H9 (cell line): ENCODE measurements around the gene RFT1. TPM values are rescaled to one million over a fixed set of nuclear protein-coding genes. Genes with fewer than 3 reads are reported as not detected.

Experiments used
- DNase-seq: peaks from one replicate; pipeline ENCODE4 v3.0.0-alpha.2; 2017
- H2AFZ ChIP-seq: one replicate; pipeline ENCODE4 v1.6.1; 2013; ENCODE audit warnings: mild to moderate bottlenecking, low read length, control low read depth, moderate library complexity
- H2AK5ac ChIP-seq: 2 replicates; pipeline ENCODE4 v1.6.1; 2013; ENCODE audit warnings: low read length, control low read depth, mixed read lengths; ENCODE audit not compliant: insufficient read length
- H2BK120ac ChIP-seq: one replicate; pipeline ENCODE4 v1.6.1; 2013; ENCODE audit warnings: low read depth, mild to moderate bottlenecking, low read length, control low read depth, inconsistent platforms; ENCODE audit not compliant: poor library complexity, severe bottlenecking
- H2BK12ac ChIP-seq: 2 replicates; pipeline ENCODE4 v1.6.1; 2013; ENCODE audit warnings: low read length, control low read depth, mixed read lengths, low read depth; ENCODE audit not compliant: insufficient read length
- H2BK15ac ChIP-seq: 2 replicates; pipeline ENCODE4 v1.6.1; 2013; ENCODE audit warnings: low read depth, low read length, control low read depth
- H2BK20ac ChIP-seq: one replicate; pipeline ENCODE4 v1.6.1; 2013; ENCODE audit warnings: low read depth, mild to moderate bottlenecking, low read length, control low read depth, inconsistent platforms; ENCODE audit not compliant: poor library complexity, severe bottlenecking
- H2BK5ac ChIP-seq: 2 replicates; pipeline ENCODE4 v1.6.1; 2013; ENCODE audit warnings: low read length, control low read depth, mixed read lengths; ENCODE audit not compliant: insufficient read length
- H3K14ac ChIP-seq: 2 replicates; pipeline ENCODE4 v1.6.1; 2013; ENCODE audit warnings: low read length, control low read depth; ENCODE audit not compliant: insufficient read depth
- H3K18ac ChIP-seq: 2 replicates; pipeline ENCODE4 v1.6.1; 2013; ENCODE audit warnings: low read depth, mild to moderate bottlenecking, mixed read lengths, low read length, control low read depth; ENCODE audit not compliant: insufficient read length
- H3K23ac ChIP-seq: 2 replicates; pipeline ENCODE4 v1.6.1; 2013; ENCODE audit warnings: low read length, control low read depth, mixed read lengths, low read depth; ENCODE audit not compliant: insufficient read length
- H3K23me2 ChIP-seq: 2 replicates; pipeline ENCODE4 v1.6.1; 2013; ENCODE audit warnings: low read depth, mild to moderate bottlenecking, mixed read lengths, low read length, control low read depth; ENCODE audit not compliant: insufficient read length, poor library complexity, severe bottlenecking
- H3K27ac ChIP-seq: 2 replicates; pipeline ENCODE4 v1.5.1; 2013; ENCODE audit warnings: low read length, control low read depth, mixed read lengths, low read depth; ENCODE audit not compliant: insufficient read length
- H3K27me3 ChIP-seq: 2 replicates; pipeline ENCODE4 v1.6.1; 2013; ENCODE audit warnings: low read length, control low read depth, inconsistent platforms; ENCODE audit not compliant: insufficient read depth
- H3K4ac ChIP-seq: 2 replicates; pipeline ENCODE4 v1.6.1; 2013; ENCODE audit warnings: low read depth, mild to moderate bottlenecking, control low read depth, inconsistent platforms, low read length, moderate library complexity
- H3K4me1 ChIP-seq: 2 replicates; pipeline ENCODE4 v1.6.1; 2013; ENCODE audit warnings: low read length, control low read depth, inconsistent platforms; ENCODE audit not compliant: insufficient read depth
- H3K4me2 ChIP-seq: 2 replicates; pipeline ENCODE4 v1.6.1; 2013; ENCODE audit warnings: low read length, control low read depth, mixed read lengths; ENCODE audit not compliant: insufficient read length, insufficient read depth
- H3K56ac ChIP-seq: 2 replicates; pipeline ENCODE4 v1.6.1; 2013; ENCODE audit warnings: low read depth, mild to moderate bottlenecking, mixed read lengths, low read length, control low read depth; ENCODE audit not compliant: insufficient read length
- H3K79me1 ChIP-seq: 2 replicates; pipeline ENCODE4 v1.6.1; 2013; ENCODE audit warnings: low read depth, mild to moderate bottlenecking, moderate library complexity, low read length, control low read depth, inconsistent platforms; ENCODE audit not compliant: insufficient read depth, poor library complexity, severe bottlenecking
- H3K79me2 ChIP-seq: 2 replicates; pipeline ENCODE4 v1.6.1; 2013; ENCODE audit warnings: low read length, control low read depth, inconsistent platforms; ENCODE audit not compliant: insufficient read depth
- H3K9ac ChIP-seq: 2 replicates; pipeline ENCODE4 v1.6.1; 2013; ENCODE audit warnings: low read length, control low read depth, mixed read lengths; ENCODE audit not compliant: insufficient read length; ENCODE audit errors: extremely low read depth
- H3K9me3 ChIP-seq: one replicate; pipeline ENCODE4 v1.6.1; 2013; ENCODE audit warnings: low read depth, low read length, inconsistent platforms; ENCODE audit not compliant: control insufficient read depth
- H3T11ph ChIP-seq: one replicate; pipeline ENCODE4 v1.6.1; 2013; ENCODE audit warnings: mild to moderate bottlenecking, low read length, control low read depth, inconsistent platforms
- H4K20me1 ChIP-seq: one replicate; pipeline ENCODE4 v1.6.1; 2013; ENCODE audit not compliant: control insufficient read depth, insufficient read length, insufficient read depth
- H4K5ac ChIP-seq: 2 replicates; pipeline ENCODE4 v1.6.1; 2013; ENCODE audit warnings: low read depth, mild to moderate bottlenecking, mixed read lengths, low read length, control low read depth; ENCODE audit not compliant: insufficient read length
- H4K8ac ChIP-seq: replicated peaks from 2 replicates; pipeline ENCODE4 v1.6.1; 2013; ENCODE audit warnings: low read length, control low read depth, mixed read lengths, low read depth; ENCODE audit not compliant: insufficient read length
- H4K91ac ChIP-seq: 2 replicates; pipeline ENCODE4 v1.6.1; 2013; ENCODE audit warnings: low read depth, mild to moderate bottlenecking, moderate library complexity, mixed read lengths, low read length, control low read depth; ENCODE audit not compliant: insufficient read length
- H3K27ac Mint-ChIP-seq, 3 experiments: 2 replicates in 2 of 3; 3 replicates in 1 of 3; pipeline ENCODE4 v1.8.0; 2020 to 2021; ENCODE audit warnings: mixed read lengths in 3 of 3, mild to moderate bottlenecking in 1 of 3, moderate library complexity in 1 of 3
- H3K27me3 Mint-ChIP-seq: 2 replicates; pipeline ENCODE4 v1.8.0; 2021; ENCODE audit warnings: low read depth, mild to moderate bottlenecking, moderate library complexity, mixed read lengths
- H3K36me3 Mint-ChIP-seq, 3 experiments: 2 replicates in 2 of 3; 3 replicates in 1 of 3; pipeline ENCODE4 v1.8.0; 2020 to 2021; ENCODE audit warnings: low read depth in 3 of 3, mixed read lengths in 3 of 3; ENCODE audit not compliant: insufficient read depth in 1 of 3
- H3K4me1 Mint-ChIP-seq, 2 experiments: 2 replicates each; pipeline ENCODE4 v1.8.0; 2020; ENCODE audit warnings: mixed read lengths in 2 of 2
- H3K4me3 Mint-ChIP-seq, 2 experiments: 2 replicates in 1 of 2; 3 replicates in 1 of 2; pipeline ENCODE4 v1.8.0; 2020 to 2021; ENCODE audit warnings: mild to moderate bottlenecking in 2 of 2, mixed read lengths in 2 of 2, moderate library complexity in 1 of 2
- H3K9me3 Mint-ChIP-seq, 2 experiments: 2 replicates in 1 of 2; 3 replicates in 1 of 2; pipeline ENCODE4 v1.8.0; 2020; ENCODE audit warnings: mild to moderate bottlenecking in 2 of 2, mixed read lengths in 2 of 2, moderate library complexity in 1 of 2
- WGBS: extraction: QIAGEN DNeasy Blood & Tissue Kit; methylation state at CpG from one replicate; pipeline ENCODE4 v1.1.7; 2013; ENCODE audit warnings: missing lambda C conversion rate, low lambda C conversion rate, mixed read lengths; ENCODE audit not compliant: insufficient read length; ENCODE audit errors: extremely low coverage; 5-methylcytosine and 5-hydroxymethylcytosine counted together
- total RNA-seq: library from RNA; stranded (reverse); gene quantifications from 2 replicates; pipeline ENCODE4 v1.2.1, GENCODE V29; 2021
- TF ChIP-seq, protein P1 (sequence below): fragments of 200-600 bp; sonication (generic); conservative IDR thresholded peaks from 3 replicates; pipeline ENCODE4 v1.8.0; 2021; ENCODE audit warnings: antibody characterized with exemption, mild to moderate bottlenecking

RFT1 gene
- total RNA-seq, 1 experiment from 2014 or later: 24.1 TPM

DNA sequence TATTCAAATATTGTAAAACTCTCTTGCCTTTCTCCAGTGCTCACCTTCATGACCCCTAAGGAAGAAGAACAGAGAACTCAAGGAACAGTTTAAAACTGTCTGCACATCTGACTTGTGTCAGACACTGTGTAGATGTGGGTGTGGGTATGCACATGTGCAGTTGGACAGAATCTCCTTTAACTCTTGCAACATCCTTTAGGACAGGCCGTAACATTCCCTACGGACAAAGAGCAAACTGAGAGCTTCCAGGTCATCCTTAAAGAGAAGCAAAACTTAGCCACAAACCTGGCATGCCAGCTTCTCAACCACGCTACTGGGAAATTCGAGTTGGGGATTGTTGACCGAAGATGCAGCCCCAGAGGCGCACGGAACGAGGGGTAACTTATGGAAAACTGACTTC is 80.2 kb downstream of the RFT1 start:
- Mint-ChIP-seq H3K9me3 (0 out of 5 replicates have a peak, but pooled peaks cover 0 to 1% of the 10 kb centered on the region in 2 experiments), H3K4me3 (no peak overlapping the region; a peak in 1 of 5 replicates), H3K27ac (peak overlapping the region in 1 of 3 experiments; percentile 67; a peak in 1 of 7 replicates), H3K4me1 (peaks cover 4 to 7% of the 10 kb centered on the region in 2 experiments; a peak in 3 of 4 replicates), H3K36me3 (peaks cover 0 to 2% (median 0%) of the 10 kb centered on the region in 3 experiments; a peak in 1 of 7 replicates), H3K27me3 (peaks cover 41% of the 10 kb centered on the region)
- no peak overlapping the region for H4K8ac ChIP-seq
- peaks cover 7% of the 10 kb centered on the region for H3K23me2 ChIP-seq
- no peak overlapping the region for H3K4me2 ChIP-seq
- H3K27me3 ChIP-seq: peaks cover 3% of the 10 kb centered on the region; the same call in 1 of the 2 replicates
- TF ChIP-seq, protein P1, sequence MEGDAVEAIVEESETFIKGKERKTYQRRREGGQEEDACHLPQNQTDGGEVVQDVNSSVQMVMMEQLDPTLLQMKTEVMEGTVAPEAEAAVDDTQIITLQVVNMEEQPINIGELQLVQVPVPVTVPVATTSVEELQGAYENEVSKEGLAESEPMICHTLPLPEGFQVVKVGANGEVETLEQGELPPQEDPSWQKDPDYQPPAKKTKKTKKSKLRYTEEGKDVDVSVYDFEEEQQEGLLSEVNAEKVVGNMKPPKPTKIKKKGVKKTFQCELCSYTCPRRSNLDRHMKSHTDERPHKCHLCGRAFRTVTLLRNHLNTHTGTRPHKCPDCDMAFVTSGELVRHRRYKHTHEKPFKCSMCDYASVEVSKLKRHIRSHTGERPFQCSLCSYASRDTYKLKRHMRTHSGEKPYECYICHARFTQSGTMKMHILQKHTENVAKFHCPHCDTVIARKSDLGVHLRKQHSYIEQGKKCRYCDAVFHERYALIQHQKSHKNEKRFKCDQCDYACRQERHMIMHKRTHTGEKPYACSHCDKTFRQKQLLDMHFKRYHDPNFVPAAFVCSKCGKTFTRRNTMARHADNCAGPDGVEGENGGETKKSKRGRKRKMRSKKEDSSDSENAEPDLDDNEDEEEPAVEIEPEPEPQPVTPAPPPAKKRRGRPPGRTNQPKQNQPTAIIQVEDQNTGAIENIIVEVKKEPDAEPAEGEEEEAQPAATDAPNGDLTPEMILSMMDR: no peak
- no peak overlapping the region for H3K9ac ChIP-seq
- H4K5ac ChIP-seq: no peak overlapping the region
- H2AFZ ChIP-seq: no peak overlapping the region
- H4K20me1 ChIP-seq: no peaks in the 10 kb centered on the region
- H2BK120ac ChIP-seq: no peak overlapping the region
- H3K79me1 ChIP-seq: no peaks in the 10 kb centered on the region
- H2BK5ac ChIP-seq: no peak overlapping the region
- no peak overlapping the region for H3K27ac ChIP-seq
- H3K4me1 ChIP-seq: no peaks in the 10 kb centered on the region
- no peak overlapping the region for H3K56ac ChIP-seq
- H3K9me3 ChIP-seq: no peaks in the 10 kb centered on the region
- H3T11ph ChIP-seq: no peak overlapping the region
- no peak overlapping the region for H2AK5ac ChIP-seq
- no peak overlapping the region for H3K23ac ChIP-seq
- WGBS: no CpG with 5 or more reads among the region's 8 CpGs
- H3K4ac ChIP-seq: no peak overlapping the region
- H2BK20ac ChIP-seq: no peak overlapping the region
- H3K79me2 ChIP-seq: no peaks in the 10 kb centered on the region
- no peak overlapping the region for H2BK12ac ChIP-seq
- no peak overlapping the region for H2BK15ac ChIP-seq
- no peak overlapping the region for H3K14ac ChIP-seq
- DNase-seq: no peak
- no peak overlapping the region for H3K18ac ChIP-seq
- no peak overlapping the region for H4K91ac ChIP-seq
